ENCODE measurements around the gene RPL26.
A peak's percentile ranks its signal among the peaks of the same experiment; 100 is the strongest.
"Not testable (repeated sequence)": the region's sequence is repeated elsewhere in the genome, so short reads cannot be mapped to it uniquely, and the experiment has no call there.

The RPL26 gene

GRCh38 chr17:8393470-8394231 is 10.7 kb upstream of the RPL26 start:
- peak; percentile 66 for DNase-seq

DNA sequence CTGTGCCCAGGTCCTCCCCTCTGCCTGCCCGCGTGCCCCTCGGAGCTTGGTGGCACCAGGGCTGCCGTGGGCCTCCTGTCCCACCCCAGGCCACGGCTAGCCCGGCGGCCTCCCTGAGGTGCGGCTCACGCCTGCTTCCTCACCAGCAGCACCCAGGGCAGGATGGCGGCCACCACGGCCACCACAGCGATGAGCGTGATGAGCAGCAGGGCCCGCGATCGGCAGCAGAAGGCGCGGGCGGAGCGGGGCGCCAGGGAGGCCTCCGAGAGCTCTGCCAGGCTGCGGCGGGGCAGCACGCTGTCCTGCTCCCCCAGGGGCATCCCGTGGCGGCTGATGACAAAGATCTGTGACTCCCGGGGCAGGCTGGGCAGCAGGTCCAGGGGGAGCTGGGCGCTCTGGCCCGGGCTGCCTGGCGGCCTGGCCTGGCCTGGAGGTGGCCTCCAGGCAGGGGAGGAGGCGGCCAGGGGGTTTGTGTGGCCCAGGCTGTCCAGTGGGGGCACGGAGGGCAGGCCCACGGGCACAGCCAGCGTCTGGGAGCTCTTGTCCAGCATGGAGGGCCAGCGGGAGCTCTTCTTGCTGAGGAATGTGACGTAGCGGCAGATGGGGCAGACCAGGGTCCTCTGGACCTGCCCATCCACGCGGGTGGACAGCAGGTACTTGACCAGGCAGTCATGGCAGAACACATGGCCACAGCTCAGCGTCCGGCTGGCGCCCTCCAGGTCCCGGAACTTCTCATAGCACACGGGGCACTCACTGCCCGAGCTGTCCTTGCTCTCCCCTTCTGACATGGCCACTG is 9.9 kb upstream of the RPL26 start:
- DNase-seq = no peak

- no peak for DNase-seq
These were observed 9.3 kb upstream of the RPL26 start for GRCh38 chr17:8392274-8392673.

- DNase-seq = no peak
These were observed 8.7 kb upstream of the RPL26 start for GRCh38 chr17:8391711-8392110.

- DNase-seq = peak; percentile 55
These were observed 5.1 kb upstream of the RPL26 start for GRCh38 chr17:8387914-8388651.

DNA sequence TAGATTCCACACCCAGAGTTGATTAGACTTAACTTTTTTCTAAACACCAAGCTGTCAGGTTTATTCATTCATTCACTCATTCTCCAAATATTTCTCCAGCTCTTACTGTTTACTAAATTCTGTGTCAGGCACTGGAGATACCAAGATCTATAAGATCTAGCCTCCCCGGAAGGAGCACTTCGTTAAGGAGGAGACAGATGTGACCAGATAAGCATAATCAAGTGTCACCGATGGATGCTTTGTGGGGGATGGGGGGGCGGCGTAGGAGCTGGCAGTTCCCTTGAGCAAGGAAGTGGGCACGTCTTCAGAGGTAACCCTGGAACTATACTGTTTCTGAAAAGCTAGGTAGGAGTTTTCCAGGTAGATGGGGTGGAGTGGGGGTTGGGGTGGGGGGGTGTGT is 3.8 kb upstream of the RPL26 start:
- DNase-seq = no peak

DNA sequence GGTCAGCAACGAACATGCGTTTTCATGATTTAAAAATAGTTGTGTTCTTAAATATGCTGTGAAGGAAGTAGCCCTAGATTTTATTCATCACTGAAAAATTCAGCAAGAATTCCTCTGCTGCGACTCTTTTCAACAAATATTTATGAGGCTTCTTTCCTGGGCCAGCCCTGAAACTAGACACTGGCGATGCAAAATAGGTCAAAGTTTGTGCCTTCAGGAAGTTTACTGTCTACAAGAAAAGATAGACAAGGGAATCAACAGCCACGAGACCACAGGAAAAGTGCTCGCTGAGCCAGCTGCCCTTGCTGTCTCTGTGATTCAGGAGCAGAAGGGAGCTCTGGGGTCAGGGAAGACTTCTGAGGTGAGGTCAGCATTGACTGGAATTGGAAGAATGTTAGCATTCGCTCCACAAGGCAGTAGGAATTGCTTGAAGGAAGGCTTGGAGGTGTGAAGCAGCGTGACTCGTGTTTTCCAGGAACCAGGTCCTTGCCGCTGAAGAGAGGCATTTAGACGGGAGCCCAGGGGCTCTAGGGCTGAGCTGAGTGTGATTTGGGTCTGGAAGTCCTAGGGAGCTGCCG is 1.9 kb upstream of the RPL26 start:
- no peak for DNase-seq

DNA sequence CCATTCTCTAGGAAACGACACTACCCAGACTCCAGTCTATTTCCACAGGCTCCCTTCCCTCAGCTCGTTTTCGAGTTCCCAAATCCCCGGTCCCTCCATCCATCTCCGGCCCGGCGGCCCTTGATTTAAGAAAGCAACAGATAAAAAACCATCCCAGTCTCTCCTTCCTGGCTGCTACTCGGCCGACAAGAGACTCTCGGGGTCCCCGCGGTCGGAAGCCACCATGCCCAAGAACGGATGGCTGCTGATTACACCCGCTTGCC is 182 bp downstream of the RPL26 start:
- DNase-seq = no peak

- no peak for DNase-seq
These were observed 727 bp downstream of the RPL26 start for GRCh38 chr17:8382052-8382879.

GRCh38 chr17:8380049-8380448 is 2.9 kb downstream of the RPL26 start:
- DNase-seq = no peak

GRCh38 chr17:8378117-8378516 is 4.9 kb downstream of the RPL26 start:
- DNase-seq = not testable (repeated sequence)

DNA sequence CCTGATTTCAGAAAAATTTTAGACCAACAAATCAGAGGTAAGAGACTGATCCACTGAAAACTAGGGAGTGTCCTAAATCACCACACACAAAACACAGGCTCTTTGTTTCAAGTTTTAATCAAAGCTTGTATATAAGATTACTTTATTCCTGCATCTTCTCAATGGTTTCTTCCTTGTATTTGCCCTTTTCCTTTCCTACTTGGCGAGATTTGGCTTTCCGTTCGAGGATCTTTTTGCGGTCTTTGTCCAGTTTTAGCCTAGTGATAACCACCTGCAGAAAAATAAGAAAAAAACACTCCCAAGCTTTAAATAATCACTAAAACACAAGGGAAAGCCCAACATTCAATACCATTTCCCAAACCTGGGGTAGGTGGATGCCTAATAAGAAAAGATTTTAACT is 5.6 kb downstream of the RPL26 start:
- DNase-seq = no peak

GRCh38 chr17:8376271-8377067 is 6.5 kb downstream of the RPL26 start, which contains the start of gene KRABD2:
TSS of gene KRABD2 (minus strand) at chr17:8376704.
- DNase-seq = peak; percentile 91

GRCh38 chr17:8375738-8376259 is 7.2 kb downstream of the RPL26 start:
- no peak for DNase-seq

GRCh38 chr17:8373856-8374255 is 9.1 kb downstream of the RPL26 start:
- DNase-seq = not testable (repeated sequence)

GRCh38 chr17:8372422-8372821 is 10.6 kb downstream of the RPL26 start:
- DNase-seq = no peak

DNA sequence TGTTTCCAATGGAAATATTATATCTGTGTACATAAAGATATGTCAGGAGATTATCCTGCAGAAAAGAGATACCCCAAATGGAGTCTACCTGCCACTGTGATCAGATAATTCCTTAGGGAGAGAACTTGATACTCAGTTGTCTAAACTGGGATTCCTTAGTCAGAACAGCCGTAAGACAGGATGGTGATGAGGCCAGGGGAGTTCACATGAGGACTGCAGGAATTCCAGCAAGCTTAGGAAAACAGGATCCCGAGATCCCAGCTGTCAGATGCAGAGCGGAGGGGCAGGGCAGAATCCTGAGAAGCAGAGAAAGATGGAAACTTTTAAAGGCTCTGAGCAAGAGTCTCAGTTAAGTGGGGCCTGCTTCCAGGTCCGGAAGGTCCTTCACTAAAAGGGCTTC is 11.2 kb downstream of the RPL26 start:
- DNase-seq = no peak

DNA sequence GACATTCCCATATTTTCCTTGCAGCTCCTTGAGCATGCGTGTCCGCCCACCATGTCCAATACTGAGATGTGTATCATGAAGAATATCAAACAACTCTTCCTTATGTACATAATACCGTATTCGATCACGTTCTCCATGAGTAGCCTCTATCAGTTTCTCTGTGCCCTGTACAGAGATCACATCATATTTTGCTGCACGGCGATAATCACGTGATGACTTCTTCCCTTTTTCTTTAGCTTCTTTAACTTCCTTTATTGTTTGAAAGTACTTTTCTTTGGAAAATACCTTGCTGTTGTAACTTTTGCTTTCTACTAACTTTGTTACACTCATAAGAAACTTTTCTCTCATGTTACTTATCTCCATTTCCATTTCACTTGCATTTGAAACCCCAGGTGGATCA is 13.0 kb downstream of the RPL26 start:
- DNase-seq = no peak

- DNase-seq = no peak
These were observed 14.8 kb downstream of the RPL26 start for GRCh38 chr17:8368193-8368592.

DNA sequence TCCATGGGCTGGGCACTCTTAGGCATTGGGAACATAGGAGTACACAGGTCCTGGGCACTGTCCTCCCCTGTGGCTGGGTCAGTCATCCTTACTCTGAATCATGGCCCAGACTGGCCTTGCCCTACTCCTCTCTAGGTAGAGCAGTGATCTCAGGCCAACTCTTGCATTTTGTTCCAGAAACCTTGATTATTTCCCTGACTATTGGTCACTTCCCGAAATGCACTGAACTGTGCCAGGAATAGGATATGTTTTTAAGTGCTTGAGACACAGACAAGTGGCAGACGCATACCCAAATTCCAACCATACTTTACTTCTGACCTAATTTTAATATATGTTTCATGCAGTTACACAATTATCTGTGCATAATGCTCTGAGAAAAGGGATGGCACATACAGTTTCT is 16.8 kb downstream of the RPL26 start:
- DNase-seq = no peak

DNA sequence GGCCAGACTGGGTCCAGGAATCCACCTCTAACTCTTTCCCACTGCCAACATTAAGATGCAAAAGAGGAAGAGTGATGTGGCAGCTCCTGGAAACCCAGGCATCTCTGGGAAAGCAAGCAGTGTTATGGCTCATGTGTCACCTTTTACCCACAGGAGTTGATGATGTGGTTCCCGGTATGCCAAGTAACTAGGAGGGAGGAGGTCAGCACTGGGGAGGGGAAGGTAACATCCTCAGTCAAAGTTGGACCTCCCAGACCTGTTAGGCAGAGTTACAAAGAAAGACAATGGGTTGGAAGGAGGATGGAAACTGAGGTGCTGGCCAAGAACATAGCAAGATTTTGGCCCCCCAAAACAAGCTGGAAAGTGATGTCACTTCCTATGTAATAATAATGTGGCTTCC is 17.9 kb downstream of the RPL26 start:
- no peak for DNase-seq
